GM21390 (cell line): ENCODE data around the gene ETAA1.

ENCODE experiments used
- ATAC-seq: cut with Tn5 transposase; IDR thresholded peaks from one replicate; pipeline ENCODE4 v1.9.1; 2021; ENCODE audit not compliant: unreplicated experiment

ETAA1 gene

GRCh38 chr2:67397143-67397986, at the start of gene ETAA1:
Gene ETAA1 (plus strand): TSS chr2:67397333. CDS start chr2:67397449, 116 bp downstream.
- ATAC-seq, result peak; percentile 99

GRCh38 chr2:67366832-67367412, 30.2 kb upstream of the ETAA1 start:
- no peak for ATAC-seq

- no peak for ATAC-seq
These were observed 22.7 kb upstream of the ETAA1 start for GRCh38 chr2:67374481-67374880.

- no peak for ATAC-seq
These were observed 22.2 kb upstream of the ETAA1 start for GRCh38 chr2:67374949-67375348.

GRCh38 chr2:67378555-67378954, 18.6 kb upstream of the ETAA1 start:
- ATAC-seq, result no peak

- no peak for ATAC-seq
These were observed 18.1 kb upstream of the ETAA1 start for GRCh38 chr2:67379048-67379447.

GRCh38 chr2:67384123-67384822, 12.9 kb upstream of the ETAA1 start:
- ATAC-seq, result no peak

GRCh38 chr2:67388680-67389079, 8.5 kb upstream of the ETAA1 start:
- ATAC-seq, result no peak

- ATAC-seq, result no peak
These were observed 7.8 kb upstream of the ETAA1 start for GRCh38 chr2:67389286-67389685.

- ATAC-seq, result no peak
These were observed 7.3 kb upstream of the ETAA1 start for GRCh38 chr2:67389788-67390187.

- no peak for ATAC-seq
These were observed 3.9 kb upstream of the ETAA1 start for GRCh38 chr2:67393237-67393636.

GRCh38 chr2:67394734-67395133, 2.4 kb upstream of the ETAA1 start:
- ATAC-seq, result no peak

GRCh38 chr2:67399144-67399543, 2.0 kb downstream of the ETAA1 start:
- ATAC-seq, result no peak

GRCh38 chr2:67399831-67400489, 2.8 kb downstream of the ETAA1 start:
- ATAC-seq, result no peak

- no peak for ATAC-seq
These were observed 3.7 kb downstream of the ETAA1 start for GRCh38 chr2:67400560-67401485.

- ATAC-seq, result no peak
These were observed 11.2 kb downstream of the ETAA1 start for GRCh38 chr2:67408346-67408745.

GRCh38 chr2:67412424-67412823, 15.3 kb downstream of the ETAA1 start:
- ATAC-seq, result no peak

- no peak for ATAC-seq
These were observed 17.7 kb downstream of the ETAA1 start for GRCh38 chr2:67414867-67415266.

GRCh38 chr2:67416136-67416535, 19.0 kb downstream of the ETAA1 start:
- ATAC-seq, result no peak

- ATAC-seq, result no peak
These were observed 26.4 kb downstream of the ETAA1 start for GRCh38 chr2:67423489-67423888.
